WERI-Rb-1 (cell line): ENCODE data around the gene SYT11.

Experiments used
- DNase-seq: peaks from one replicate; pipeline ENCODE4 v3.0.0-alpha.2; 2020
- H3K27ac ChIP-seq: fragments of 250-450 bp; sonication (Bioruptor Pico); 2 replicates; pipeline ENCODE4 v1.5.1; 2020; ENCODE audit warnings: mild to moderate bottlenecking, moderate library complexity
- H3K27me3 ChIP-seq: fragments of 250-450 bp; sonication (Bioruptor Pico); 2 replicates; pipeline ENCODE4 v1.5.1; 2021; ENCODE audit warnings: mild to moderate bottlenecking, low read depth, moderate library complexity; ENCODE audit not compliant: insufficient read depth, severe bottlenecking
- H3K36me3 ChIP-seq: fragments of 250-450 bp; sonication (Bioruptor Pico); 2 replicates; pipeline ENCODE4 v1.5.1; 2020; ENCODE audit warnings: mild to moderate bottlenecking, moderate library complexity
- H3K4me3 ChIP-seq: 2 replicates; pipeline ENCODE4 v1.5.1; 2011; ENCODE audit warnings: low read depth, mild to moderate bottlenecking, control low read depth, low read length
- H3K9me3 ChIP-seq: fragments of 250-450 bp; sonication (Bioruptor Pico); 2 replicates; pipeline ENCODE4 v1.5.1; 2021; ENCODE audit warnings: mild to moderate bottlenecking, moderate library complexity; ENCODE audit not compliant: severe bottlenecking
- CTCF ChIP-seq: IDR thresholded peaks from 2 replicates; pipeline ENCODE4 v1.5.1; 2011; ENCODE audit warnings: low read depth, mild to moderate bottlenecking, control low read depth, inconsistent platforms, low read length

SYT11 gene

GRCh38 chr1:155931332-155932038, 72.1 kb downstream of the SYT11 start:
- Histone ChIP-seq H3K27me3 (no peaks in the 10 kb centered on the region), H3K27ac (no peak overlapping the region), H3K36me3 (peaks cover 77% of the 10 kb centered on the region), H3K9me3 (no peaks in the 10 kb centered on the region), H3K4me3 (no peak overlapping the region)
- TF ChIP-seq CTCF, result no peak
- no peak for DNase-seq

- Histone ChIP-seq H3K9me3 (no peaks in the 10 kb centered on the region), H3K36me3 (peaks cover 71% of the 10 kb centered on the region), H3K27ac (no peak overlapping the region), H3K4me3 (no peak overlapping the region), H3K27me3 (no peaks in the 10 kb centered on the region)
- TF ChIP-seq CTCF, result no peak
- DNase-seq, result no peak
Observed at GRCh38 chr1:155932081-155932480, 72.7 kb downstream of the SYT11 start.

- DNase-seq, result no peak
- no peak for TF ChIP-seq CTCF
- no peaks in the 10 kb centered on the region for H3K9me3 ChIP-seq
- no peaks in the 10 kb centered on the region for H3K27me3 ChIP-seq
- H3K36me3 ChIP-seq, result peaks cover 67% of the 10 kb centered on the region
- no peak overlapping the region for H3K27ac ChIP-seq
- H3K4me3 ChIP-seq, result no peak overlapping the region
Observed at GRCh38 chr1:155932487-155932886, 73.1 kb downstream of the SYT11 start.

GRCh38 chr1:155933591-155934096, 74.3 kb downstream of the SYT11 start:
- no peaks in the 10 kb centered on the region for H3K27me3 ChIP-seq
- peak overlapping the region; percentile 89 for H3K27ac ChIP-seq
- H3K9me3 ChIP-seq, result no peaks in the 10 kb centered on the region
- H3K36me3 ChIP-seq, result peaks cover 55% of the 10 kb centered on the region
- peak overlapping the region; percentile 72 for H3K4me3 ChIP-seq
- DNase-seq, result no peak
- no peak for TF ChIP-seq CTCF

GRCh38 chr1:155934097-155934935, 74.9 kb downstream of the SYT11 start, which contains the start of gene KHDC4:
Gene KHDC4 (minus strand): TSS chr1:155934413. CDS start chr1:155934373, 40 bp downstream.
- peak; percentile 99 for DNase-seq
- H3K9me3 ChIP-seq, result no peaks in the 10 kb centered on the region
- H3K4me3 ChIP-seq, result peak within 1 kb of the TSS; percentile 72
- TF ChIP-seq CTCF, result peak; percentile 24; the same call in 1 of the 2 replicates
- H3K27ac ChIP-seq, result peak within 1 kb of the TSS; percentile 89
- peaks cover 49% of the 10 kb centered on the region for H3K36me3 ChIP-seq
- no peaks in the 10 kb centered on the region for H3K27me3 ChIP-seq
